Left cardiac atrium (tissue), 4 donors: Measurements from ENCODE around the gene CHAD. TPM values are rescaled to one million over a fixed set of nuclear protein-coding genes. Genes with fewer than 3 reads are reported as not detected.
"Not testable (repeated sequence)": the region's sequence is repeated elsewhere in the genome, so short reads cannot be mapped to it uniquely, and the experiment has no call there.

Source experiments
- ATAC-seq, 2 donors: fragments of 200-7000 bp; cut with Tn5 transposase; one replicate each; pipeline ENCODE4 v1.9.1; 2020; ENCODE audit warnings: mild to moderate bottlenecking in 2 of 2, moderate library complexity in 2 of 2
- DNase-seq: peaks from one replicate; pipeline ENCODE4 v3.0.0-alpha.2; 2020
- intact Hi-C, 2 donors: fragments of 100-400 bp; cut with DNase I; formaldehyde crosslinking; loops; one replicate each; pipeline versions ENCODE4 v1.14.1 to v1.15.1; 2022 to 2023
- total RNA-seq, 2 donors: library from RNA; stranded (reverse); fragmentation: NEBNext Ultra II Directional; extraction: Animal tissue kit (Norgen Biotek cat#: 25700); gene quantifications; one replicate each; pipeline ENCODE4 v1.2.1, GENCODE V29; 2021
- donor health status: DM: no; HTN: yes; CAD: no.
- donor health status: DM: no; HTN: yes; CAD: no; lungs with severe emphysema.
- donor health status: DM: yes; HTN: yes; CAD: no.
- donor health status: Dilated cardiomyopathy.

CHAD gene
- total RNA-seq, 2 donors from 2014 or later: 0.37 to 1.1 TPM

DNA sequence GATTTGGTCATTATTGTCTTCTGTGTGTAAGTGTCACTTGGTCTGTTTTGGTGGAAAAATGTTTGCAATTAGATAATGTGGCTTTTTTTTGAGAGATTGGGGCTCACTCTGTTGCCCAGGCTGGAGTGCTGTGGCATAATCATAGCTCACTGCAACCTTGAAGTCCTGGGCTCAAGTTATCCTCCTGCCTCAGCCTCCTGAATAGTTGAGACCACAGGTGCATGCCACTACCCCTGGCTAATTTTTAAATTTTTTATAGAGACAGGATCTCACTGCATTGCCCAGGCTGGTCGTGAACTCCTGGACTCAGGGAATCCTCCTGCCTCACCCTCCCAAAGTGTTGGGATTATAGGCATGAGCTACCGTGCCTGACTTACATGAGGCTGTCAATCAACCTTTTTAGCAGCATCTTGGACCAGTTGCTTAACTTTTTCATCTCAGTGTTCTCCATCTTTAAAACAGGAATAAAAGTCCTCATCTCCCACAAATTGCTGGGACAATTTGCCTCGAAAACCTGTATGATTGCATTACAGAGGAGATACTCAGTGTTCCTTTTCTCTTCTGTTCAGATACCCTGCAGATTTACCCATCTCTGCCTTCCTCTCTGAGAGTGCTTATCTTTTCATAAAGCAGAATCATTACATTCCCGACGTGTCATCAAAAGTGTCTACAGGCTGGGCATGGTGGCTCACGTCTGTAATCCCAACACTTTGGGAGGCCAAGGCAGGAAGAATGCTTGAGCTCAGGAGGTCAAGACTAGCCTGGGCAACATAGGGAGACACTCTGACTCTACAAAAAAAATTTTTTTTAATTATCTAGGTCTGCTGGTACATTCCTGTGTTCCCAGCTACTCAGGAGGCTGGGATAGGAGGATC lies 23.6 kb downstream of the CHAD start:
- no peak for ATAC-seq
- no peak for DNase-seq
- intact Hi-C loops: no loop called here

DNA sequence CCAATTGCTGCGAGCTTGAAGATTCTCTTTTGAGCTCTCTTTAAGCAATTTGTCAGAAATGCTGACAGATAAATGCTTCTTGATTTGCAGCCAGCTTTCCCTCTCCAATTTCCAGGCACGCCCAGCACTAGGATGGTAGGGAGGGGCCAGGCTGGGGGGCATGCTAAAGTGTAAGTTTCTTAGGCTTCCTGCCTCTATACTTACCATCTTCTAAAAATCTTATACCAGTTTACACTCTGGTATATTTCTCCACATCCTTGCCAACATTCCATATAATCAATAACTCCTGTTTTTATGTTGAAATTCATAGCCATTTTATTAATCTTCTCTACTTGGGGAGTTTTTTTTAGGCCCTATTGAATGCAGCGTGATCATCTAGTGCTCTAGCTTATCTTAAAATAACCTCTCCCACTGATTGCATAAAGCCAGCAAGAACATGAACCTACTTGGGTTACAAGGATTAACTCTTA lies 25.1 kb downstream of the CHAD start:
- peak; percentile 60 to 85 for ATAC-seq
- intact Hi-C loops: no loop called here
- DNase-seq: peak; percentile 52

DNA sequence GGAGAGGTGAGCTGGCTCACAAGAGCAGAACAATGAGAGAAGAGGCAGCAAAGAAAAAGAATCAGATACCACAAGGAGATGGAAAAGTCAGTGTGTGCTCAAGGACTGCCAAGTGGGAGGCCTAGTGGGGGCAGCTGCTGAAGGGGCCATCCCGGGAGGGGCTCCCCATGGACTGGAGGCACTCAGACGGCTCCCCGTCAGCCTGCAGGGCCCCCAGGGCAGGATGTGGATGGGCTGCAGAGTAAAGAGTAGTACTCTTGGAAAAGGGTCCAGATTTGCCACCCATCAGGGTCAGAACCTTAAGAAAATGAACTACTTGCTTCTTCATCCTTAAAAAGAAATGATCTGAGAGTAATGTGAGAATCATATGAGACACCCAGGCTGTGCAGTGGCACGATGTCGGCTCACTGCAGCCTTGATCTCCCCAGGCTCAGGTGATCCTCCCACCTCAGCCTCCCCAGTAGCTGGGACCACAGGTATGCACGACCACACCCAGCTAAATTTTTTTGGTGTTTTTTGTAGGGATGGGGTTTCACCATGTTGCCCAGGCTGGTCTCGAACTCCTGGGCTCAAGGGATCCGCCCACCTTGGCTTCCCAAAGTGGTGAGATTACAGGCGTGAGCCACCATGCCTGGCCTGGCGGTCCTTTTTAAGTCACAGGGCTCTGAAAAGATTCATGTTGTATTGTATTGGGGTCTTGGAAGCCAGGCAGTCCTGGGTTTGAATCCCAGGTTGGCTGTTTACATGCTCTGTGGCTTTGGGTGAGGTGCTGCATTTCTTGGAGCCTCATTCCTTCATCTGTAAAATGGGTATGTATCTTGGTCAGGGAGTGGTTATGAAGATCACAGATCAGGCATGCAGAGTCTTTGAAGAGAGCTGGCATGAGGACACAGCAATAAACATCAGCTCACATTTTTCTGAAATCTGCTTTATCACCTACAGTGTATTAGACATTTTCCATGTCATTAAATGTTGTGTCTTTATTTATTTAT lies 27.5 kb downstream of the CHAD start:
- DNase-seq (no peak), ATAC-seq (no peak)
- intact Hi-C loops: no loop called here

DNA sequence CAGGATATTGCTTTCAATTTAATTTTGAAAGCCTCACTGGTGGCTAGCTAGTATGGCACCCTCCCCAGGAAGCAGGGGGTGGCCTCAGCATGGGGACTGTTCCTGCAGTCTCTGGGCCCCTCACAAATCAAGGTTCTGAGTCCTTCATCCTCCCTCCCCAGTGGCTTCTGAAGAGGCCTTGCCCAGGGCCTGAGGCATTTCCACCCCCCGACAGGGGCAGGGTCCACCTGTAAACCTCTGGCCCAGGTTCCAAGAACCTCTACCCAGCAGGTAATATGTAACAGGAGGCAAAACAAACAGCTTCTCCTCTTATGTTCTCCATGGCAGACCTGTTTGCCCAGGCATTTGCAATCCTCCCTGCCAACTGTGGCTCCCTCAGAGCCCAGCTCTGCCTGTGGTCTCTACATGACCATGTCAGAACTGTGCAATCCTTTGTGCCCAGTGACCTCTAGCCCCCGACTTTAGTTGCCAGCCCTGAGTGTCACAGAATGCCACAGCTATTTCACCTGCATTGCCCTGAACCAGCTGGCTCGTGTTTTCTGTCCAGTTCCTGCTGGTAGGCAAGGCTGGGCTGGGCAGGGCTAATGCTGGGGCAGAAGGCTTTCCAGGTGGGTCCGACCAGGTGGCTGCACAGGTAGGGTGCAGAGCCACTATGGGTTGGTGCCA lies 28.4 kb downstream of the CHAD start:
- DNase-seq (no peak), ATAC-seq (peak in 1 of 2 donors; percentile 38)
- intact Hi-C loops: no loop called here

DNA sequence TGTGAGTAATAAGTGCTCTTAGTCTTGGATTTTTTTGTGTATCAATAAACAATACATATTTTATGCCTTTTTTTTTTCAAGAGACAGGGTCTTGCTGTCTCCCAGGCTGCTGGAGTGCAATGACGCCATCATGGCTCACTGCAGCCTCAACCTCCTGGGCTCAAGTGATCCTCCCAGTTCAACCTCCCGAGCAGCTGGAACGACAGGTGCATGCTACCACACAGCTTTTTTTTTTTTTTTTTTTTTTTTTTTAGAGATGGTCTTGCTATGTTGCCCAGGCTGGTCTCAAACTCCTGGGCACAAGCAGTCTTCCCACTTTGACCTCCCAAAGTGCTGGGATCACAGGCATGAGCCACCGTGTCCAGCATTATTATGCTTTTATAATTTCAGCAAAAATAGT lies 29.7 kb downstream of the CHAD start:
- intact Hi-C loops: no loop called here
- DNase-seq: no peak
- no peak for ATAC-seq

DNA sequence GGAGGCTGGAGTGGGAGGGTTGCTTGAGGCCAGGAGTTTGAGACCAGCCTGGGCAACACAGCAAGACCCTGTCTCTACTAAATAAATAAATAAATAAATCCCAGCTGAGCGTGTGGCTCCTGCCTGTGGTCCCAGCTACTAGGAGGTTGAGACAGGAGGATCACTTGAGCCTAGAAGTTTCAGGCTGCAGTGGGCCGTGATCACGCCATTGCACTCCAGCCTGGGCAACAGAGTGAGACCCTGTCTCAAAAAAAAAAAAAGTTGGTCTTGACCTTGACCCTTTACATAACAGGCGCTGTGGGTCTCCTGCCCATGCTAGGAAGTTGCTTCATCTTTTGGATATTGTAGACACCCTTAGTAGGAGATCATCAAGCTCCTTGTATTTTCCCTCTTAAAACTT lies 31.3 kb downstream of the CHAD start:
- DNase-seq: no peak
- ATAC-seq: no peak
- intact Hi-C loops: no loop called here

DNA sequence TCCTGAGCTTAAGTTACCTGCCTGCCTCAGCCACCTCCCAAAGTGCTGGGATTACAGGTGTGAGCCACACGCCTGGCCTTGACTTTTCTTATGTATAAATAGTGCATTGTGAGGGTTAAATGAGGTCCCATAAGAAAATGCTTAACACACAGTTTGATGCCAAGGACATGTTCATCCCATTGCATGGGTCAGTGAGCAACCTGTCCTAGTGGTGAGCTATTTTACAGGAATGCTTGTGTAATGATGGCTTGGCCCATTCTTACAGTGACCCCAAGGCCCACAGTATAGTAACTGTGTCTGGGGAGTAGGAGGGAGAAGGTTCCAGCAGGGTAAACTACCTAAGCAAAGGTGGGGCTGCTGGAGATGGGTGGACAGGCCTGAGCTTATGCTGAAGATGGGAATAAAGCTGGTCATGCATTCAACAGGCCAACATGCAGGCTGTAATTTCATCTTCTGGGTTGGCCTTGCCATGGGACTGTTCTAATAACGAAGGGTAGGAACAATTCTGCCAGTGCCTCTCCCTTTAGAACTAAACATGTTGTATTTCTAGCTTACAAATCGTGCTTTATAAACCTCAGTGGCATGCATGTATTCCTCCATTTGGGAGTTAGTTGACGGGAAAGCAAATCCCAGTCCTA lies 36.4 kb downstream of the CHAD start:
- no peak for ATAC-seq
- intact Hi-C loops: no loop called here

DNA sequence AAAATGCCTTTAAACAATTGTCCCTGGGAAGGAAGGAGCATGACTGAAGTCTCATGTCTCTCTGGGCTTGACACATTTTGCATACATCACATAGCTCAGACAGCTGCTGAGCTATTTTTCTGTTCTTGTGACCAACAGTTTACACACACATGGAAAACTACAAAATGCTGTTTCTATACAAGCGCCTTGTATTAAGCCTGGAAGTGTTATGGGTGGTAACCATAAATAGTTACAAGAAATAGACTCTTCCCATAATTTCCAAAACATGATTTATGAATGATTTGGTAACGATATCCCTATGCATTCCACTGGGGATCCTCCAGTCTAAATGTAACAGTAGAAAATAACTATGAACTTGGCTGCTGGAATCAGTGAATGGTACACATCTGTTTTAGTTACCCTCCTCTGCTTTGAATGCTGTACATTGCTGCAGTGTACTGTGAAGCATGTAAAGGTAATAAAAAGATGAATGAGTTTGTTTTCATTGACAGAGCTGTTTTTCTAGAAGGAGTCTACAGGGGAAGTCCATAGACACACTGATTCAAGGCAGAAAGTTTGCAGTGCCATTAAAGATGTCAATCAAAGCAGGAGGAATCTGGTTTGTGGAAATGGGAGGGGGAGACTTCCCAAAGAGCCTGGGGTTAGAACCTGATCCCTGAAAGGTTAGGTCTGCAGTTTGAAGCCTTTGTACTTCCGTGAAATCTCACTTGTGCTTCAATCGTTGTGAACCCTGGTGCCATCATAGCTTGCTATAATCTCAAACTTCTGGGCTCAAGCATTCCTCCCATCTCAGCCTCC lies 37.7 kb downstream of the CHAD start:
- ATAC-seq: no peak
- intact Hi-C loops: no loop called here
- DNase-seq: no peak

More for the DNA sequence above, 36.4 kb downstream of the CHAD start:
- no peak for DNase-seq

DNA sequence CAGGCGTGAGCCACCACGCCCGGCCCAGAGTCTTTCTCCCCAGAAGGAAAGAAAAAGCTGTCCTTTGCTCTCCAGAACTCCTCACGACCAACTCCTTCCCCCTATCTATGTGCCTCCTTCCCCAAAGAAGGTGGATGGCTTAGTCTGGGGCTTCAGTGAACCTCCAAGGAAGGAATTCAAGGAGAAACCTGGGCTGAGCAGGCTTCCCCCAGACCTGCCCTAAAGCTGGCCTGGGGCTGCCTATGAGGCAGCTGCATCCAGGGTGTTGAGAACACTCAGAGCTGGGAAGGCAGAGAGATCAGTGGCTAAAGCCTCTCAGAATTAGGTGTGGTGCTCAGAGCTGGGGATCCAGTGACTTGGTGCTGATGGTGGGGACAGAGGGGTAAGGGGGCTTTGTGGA lies 38.9 kb downstream of the CHAD start:
- ATAC-seq: no peak
- DNase-seq: no peak
- intact Hi-C loops: loop anchor here in 1 of 2 donors (5.0 kb wide), 1 partner anchor 48 kb away; the partner anchor contains the start of gene RSAD1

DNA sequence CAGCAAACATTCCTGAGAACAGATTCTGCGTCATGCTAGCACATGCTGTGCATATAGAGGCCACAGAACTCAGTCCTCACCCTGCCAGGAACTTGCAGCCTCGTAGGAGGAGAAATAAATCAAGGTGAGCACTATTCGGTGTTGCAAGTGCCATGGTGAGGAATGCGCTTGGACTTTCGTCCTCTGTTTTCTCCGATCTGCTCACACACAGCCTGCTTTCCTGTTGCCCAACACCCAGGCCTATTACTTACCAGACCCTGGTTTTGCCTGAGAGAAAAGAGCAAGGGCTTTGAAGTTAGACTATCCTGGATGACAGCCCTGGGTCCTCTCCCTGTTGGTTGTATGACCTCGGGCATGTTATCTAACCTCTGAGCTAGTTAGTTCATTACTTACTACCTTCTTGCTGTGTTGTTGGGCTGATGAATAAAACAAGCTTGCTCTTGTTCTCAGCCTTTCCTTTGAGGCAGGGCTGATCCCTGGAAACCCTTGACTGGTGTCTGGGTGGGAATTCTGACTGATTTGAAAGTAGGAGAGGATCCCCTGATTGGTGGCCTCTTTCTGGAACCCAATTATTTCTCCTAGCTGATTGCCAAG lies 39.8 kb downstream of the CHAD start:
- DNase-seq (no peak), ATAC-seq (no peak)
- intact Hi-C loops: loop anchor here in 1 of 2 donors (5.0 kb wide), 1 partner anchor 48 kb away; the partner anchor contains the start of gene RSAD1

DNA sequence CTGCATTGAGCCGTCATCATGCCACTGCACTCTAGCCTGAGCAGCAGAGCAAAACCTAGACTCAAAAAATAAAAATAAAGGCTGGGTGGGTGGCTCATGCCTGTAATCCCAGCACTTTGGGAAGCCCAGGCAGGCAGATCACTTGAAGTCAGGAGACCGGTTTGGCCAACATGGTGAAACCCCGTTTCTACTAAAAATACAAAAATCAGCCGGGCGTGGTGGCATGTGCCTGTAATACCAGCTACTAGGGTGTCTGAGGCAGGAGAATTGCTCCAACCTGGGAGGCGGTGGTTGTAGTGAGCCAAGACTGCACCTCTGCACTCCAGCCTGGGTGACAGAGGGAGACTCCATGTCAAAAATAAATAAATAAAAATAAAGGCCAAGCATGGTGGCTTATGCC lies 40.6 kb downstream of the CHAD start:
- ATAC-seq, DNase-seq: not testable (repeated sequence)
- intact Hi-C loops: loop anchor here in 1 of 2 donors (5.0 kb wide), 1 partner anchor 49 kb away; the partner anchor contains the start of gene RSAD1

DNA sequence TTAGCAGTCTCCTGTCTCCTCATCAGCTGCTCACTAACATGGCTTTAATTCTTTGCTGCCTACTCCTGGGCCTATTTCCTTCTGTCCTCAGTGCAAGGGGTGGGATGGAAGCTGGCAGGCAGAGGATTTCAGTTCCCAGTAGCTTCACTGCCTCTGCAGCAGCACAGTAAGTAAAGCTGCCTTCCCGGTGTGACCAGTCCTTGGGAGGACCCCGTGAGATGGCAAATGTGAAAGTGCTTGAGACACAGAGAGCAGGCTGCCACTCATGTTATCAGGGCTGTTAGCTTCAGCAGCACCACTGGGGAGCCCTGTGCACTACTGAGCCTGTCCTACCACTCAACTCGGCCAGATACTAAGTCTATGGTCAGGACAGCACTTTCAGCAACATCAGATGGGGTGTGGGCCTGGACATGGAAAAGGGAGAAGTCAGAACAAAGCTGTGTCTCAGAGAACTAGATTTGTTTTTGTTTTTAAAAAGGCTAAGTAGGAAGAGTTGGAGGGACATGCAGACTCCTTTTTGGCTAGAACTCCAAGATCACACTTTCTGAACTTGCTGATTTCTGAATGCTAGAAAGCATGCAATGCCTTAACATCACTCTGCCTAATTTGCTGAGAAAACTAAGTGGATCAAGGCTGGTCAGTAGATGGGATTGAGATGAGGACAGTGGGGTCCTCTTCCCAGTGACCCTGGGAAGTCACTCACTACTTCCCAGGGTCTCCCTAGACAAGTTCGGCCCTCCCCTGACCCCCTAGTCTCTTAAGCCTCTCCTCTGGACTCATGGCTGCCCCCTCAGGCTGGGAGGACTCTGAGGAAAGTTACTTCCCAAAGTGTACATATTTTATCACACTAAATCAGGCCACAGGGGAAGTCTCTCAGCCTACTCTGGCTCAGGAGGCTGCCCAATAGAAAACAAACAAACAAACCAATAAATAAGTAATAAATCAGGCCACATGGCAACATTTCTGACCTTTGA lies 41.6 kb downstream of the CHAD start:
- DNase-seq: peak; percentile 35
- intact Hi-C loops: loop anchor here in 1 of 2 donors (5.0 kb wide), 1 partner anchor 50 kb away; the partner anchor contains the start of gene RSAD1
- ATAC-seq: peak; percentile 39 to 62

DNA sequence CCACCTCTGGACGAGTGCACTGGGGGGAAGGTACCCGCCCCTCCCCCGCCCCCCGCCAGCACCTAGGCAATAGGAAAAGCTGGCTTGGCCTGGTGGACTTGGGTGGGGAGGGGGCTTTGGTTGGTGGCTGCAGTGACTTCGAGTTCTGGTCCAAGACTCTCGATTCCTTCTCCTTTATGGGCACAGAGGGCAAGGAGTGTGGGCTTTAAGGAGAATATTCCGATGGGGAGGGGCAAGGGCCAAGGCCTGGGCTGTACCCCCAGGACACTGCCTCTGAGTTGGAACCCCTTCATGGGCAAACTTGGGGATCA lies 42.3 kb downstream of the CHAD start:
- DNase-seq (no peak), ATAC-seq (peak; percentile 3 to 8)
- intact Hi-C loops: loop anchor here in 1 of 2 donors (5.0 kb wide), 1 partner anchor 51 kb away; the partner anchor contains the start of gene RSAD1

DNA sequence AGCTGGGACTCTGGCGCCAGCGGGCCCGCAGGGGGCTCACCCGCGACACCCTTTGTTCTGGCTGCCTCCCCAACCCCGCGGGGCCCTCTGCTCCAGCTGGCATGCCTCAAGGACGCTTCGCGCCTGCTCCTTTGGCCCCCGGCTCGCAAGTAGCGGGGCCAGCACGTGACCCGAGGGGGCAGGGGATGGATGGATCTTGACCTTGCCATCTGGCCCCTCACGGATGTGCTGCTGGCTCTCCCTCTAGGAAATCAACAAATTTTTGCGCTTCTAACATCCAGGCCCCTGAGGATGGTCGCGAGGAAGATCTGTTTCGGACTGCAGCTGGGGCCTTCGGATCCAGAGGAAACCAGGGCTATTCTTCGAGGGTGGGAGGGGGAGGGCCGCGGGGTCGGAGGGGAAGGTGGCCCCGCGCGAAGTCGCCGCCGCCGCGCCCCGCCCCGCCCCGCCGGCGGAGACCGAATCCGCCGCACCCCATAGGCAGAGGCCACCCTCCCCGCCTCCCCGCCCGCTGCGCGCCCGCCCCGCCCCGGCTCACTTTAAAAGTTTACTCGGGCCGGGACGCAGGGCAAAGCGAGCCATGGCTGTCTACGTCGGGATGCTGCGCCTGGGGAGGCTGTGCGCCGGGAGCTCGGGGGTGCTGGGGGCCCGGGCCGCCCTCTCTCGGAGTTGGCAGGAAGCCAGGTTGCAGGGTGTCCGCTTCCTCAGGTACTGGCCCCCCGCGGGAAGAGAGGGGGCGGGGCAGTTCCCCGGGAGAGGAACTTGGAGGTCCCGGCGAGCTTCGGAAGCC lies 42.8 kb downstream of the CHAD start, which contains the start of gene ACSF2:
ACSF2 (plus strand) TSS at position 537 of the 790 bp plus-strand sequence; CDS start at position 581, 44 bp downstream.
- ATAC-seq (peak; percentile 87 to 92), DNase-seq (peak; percentile 81)
- intact Hi-C loops: loop anchor here in 1 of 2 donors (5.0 kb wide), 1 partner anchor 51 kb away; the partner anchor contains the start of gene RSAD1
